ENCODE measurements around the gene HECW1. TPM values are rescaled to one million over a fixed set of nuclear protein-coding genes. Genes with fewer than 3 reads are reported as not detected.

Gene HECW1
- total RNA-seq, 3 donors from 2014 or later, result 0.48 to 1.9 (median 0.66) TPM

DNA sequence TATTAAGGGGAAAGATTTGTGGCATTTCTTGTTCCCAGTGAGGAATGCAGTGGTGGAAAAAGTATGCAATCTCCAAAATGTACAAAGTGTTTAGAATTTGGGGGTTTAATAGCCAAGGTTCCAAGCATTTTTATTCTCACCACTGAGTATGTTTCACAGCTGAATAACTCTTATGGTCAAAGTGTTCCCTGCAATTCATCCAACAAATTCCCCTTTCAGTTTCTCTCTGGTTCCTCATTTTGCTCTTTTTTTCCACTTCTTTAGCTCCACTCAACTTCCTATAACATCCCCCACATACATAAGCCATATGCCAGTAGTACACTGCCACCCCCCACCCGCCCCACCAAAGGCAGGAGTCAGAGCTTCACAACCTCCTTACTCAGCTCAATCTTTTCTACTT lies 4.6 kb downstream of the HECW1 start:
- no peaks in the 10 kb centered on the region for H3K4me1 ChIP-seq
- TF ChIP-seq POLR2A (IDR thresholded peaks at IDR 0.05) (no peak), POLR2AphosphoS5 (IDR thresholded peaks at IDR 0.05) (no peak)
- TF ChIP-seq, protein P1, sequence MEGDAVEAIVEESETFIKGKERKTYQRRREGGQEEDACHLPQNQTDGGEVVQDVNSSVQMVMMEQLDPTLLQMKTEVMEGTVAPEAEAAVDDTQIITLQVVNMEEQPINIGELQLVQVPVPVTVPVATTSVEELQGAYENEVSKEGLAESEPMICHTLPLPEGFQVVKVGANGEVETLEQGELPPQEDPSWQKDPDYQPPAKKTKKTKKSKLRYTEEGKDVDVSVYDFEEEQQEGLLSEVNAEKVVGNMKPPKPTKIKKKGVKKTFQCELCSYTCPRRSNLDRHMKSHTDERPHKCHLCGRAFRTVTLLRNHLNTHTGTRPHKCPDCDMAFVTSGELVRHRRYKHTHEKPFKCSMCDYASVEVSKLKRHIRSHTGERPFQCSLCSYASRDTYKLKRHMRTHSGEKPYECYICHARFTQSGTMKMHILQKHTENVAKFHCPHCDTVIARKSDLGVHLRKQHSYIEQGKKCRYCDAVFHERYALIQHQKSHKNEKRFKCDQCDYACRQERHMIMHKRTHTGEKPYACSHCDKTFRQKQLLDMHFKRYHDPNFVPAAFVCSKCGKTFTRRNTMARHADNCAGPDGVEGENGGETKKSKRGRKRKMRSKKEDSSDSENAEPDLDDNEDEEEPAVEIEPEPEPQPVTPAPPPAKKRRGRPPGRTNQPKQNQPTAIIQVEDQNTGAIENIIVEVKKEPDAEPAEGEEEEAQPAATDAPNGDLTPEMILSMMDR (IDR thresholded peaks at IDR 0.05), result no peak
- no peak for DNase-seq (ENCODE audit: low spot score in 2 of 2)
- no peak overlapping the region for H3K27ac ChIP-seq
- peaks cover 5 to 84% of the 10 kb centered on the region in 2 donors for H3K27me3 ChIP-seq
- intact Hi-C loops (cut with DNase I; ENCODE audit: low total_unique reads), result no loop called here
- H3K4me3 ChIP-seq, result no peak overlapping the region
- H3K36me3 ChIP-seq, result no peaks in the 10 kb centered on the region
- H3K9me3 ChIP-seq, result no peaks in the 10 kb centered on the region

DNA sequence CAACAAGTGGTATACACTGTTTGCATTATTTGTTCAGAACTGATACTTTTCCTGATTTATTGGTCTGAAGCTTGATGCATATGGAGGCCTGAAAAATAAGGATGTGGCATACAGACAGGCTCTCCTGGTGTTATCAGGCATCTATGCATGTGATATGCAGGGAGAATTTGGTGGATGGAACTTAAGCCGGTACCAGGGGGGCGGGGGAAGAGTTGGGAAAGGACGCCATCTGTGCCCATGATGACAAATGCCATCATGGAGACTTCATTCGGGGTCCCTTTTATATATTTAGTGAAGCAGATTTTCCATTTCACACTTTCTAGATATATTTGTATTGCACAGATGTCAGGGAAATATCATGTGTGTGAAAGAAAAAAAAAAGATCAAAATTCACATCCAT lies 5.4 kb downstream of the HECW1 start:
- DNase-seq (ENCODE audit: low spot score in 2 of 2), result no peak
- intact Hi-C loops (cut with DNase I; ENCODE audit: low total_unique reads), result no loop called here
- no peaks in the 10 kb centered on the region for H3K36me3 ChIP-seq
- peaks cover 5 to 79% of the 10 kb centered on the region in 2 donors for H3K27me3 ChIP-seq
- no peak overlapping the region for H3K27ac ChIP-seq
- H3K4me3 ChIP-seq, result no peak overlapping the region
- TF ChIP-seq POLR2AphosphoS5 (IDR thresholded peaks at IDR 0.05), result no peak
- no peak for TF ChIP-seq POLR2A (IDR thresholded peaks at IDR 0.05)
- TF ChIP-seq, protein P1 (IDR thresholded peaks at IDR 0.05), result no peak
- H3K9me3 ChIP-seq, result no peaks in the 10 kb centered on the region
- H3K4me1 ChIP-seq, result no peaks in the 10 kb centered on the region

DNA sequence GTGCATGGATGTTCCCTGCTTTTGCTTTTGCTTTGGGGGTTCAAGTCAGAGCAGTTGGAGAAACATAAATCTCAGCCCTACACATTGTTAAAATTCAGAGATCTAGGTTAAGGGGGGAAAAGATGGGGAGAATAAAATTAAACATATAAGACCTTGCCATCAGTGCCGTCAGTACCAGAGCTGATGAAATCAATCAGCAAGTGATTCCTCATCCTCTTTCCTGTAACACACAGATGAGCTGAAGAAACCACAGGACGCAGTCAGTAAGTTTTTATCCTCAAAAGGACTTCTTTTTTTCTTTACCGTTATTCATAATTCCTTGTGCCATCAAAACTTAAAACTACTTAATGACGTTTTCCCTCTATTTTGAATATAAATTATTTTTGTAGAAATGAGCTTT lies 5.9 kb downstream of the HECW1 start:
- Histone ChIP-seq H3K27me3 (peaks cover 3 to 74% of the 10 kb centered on the region in 2 donors), H3K4me1 (no peaks in the 10 kb centered on the region), H3K9me3 (no peaks in the 10 kb centered on the region), H3K36me3 (no peaks in the 10 kb centered on the region), H3K27ac (no peak overlapping the region), H3K4me3 (no peak overlapping the region)
- no peak for DNase-seq (ENCODE audit: low spot score in 2 of 2)
- TF ChIP-seq POLR2AphosphoS5 (IDR thresholded peaks at IDR 0.05) (no peak), POLR2A (IDR thresholded peaks at IDR 0.05) (no peak)
- TF ChIP-seq, protein P1 (IDR thresholded peaks at IDR 0.05), result no peak
- intact Hi-C loops (cut with DNase I; ENCODE audit: low total_unique reads), result no loop called here

DNA sequence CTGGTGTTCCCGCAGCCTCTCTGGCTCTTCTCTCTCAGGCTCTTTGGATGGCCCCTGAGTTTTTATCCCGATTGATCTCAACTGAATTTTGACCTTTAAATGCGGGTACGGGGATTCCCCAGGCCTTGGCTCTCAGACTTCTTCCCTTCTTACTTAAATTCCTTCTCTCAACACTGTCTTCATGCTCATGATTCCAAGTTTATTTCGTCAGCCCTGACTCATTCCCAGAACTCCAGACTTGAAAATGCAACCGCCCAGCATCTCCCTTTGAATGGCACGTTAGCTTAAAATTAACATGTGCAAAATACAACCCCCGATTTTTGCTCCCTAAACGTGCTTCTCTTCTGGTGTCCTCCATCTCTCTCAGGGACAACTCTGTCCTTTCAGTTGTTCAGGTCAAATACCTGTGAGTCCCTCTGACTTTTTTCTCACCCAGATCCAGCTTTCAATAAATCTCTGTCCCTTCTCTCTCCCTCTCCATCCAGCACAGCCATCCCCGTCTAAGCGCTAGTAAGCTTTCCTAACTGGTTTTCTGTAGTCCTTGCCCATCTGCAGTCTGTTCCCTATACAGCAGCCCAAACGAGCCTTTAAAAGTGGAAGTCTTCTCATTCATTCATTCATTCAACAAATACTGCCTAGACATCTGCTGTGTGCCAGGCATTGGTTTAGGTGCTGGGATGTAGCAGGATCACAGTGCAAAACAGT lies 7.1 kb downstream of the HECW1 start:
- Histone ChIP-seq H3K27me3 (peaks cover 0 to 62% of the 10 kb centered on the region in 2 donors), H3K27ac (no peak overlapping the region), H3K4me3 (no peak overlapping the region), H3K9me3 (no peaks in the 10 kb centered on the region), H3K4me1 (no peaks in the 10 kb centered on the region), H3K36me3 (no peaks in the 10 kb centered on the region)
- no peak for DNase-seq (ENCODE audit: low spot score in 2 of 2)
- no peak for TF ChIP-seq POLR2A (IDR thresholded peaks at IDR 0.05)
- TF ChIP-seq POLR2AphosphoS5 (IDR thresholded peaks at IDR 0.05), result no peak
- TF ChIP-seq, protein P1 (IDR thresholded peaks at IDR 0.05), result no peak
- intact Hi-C loops (cut with DNase I; ENCODE audit: low total_unique reads), result no loop called here

DNA sequence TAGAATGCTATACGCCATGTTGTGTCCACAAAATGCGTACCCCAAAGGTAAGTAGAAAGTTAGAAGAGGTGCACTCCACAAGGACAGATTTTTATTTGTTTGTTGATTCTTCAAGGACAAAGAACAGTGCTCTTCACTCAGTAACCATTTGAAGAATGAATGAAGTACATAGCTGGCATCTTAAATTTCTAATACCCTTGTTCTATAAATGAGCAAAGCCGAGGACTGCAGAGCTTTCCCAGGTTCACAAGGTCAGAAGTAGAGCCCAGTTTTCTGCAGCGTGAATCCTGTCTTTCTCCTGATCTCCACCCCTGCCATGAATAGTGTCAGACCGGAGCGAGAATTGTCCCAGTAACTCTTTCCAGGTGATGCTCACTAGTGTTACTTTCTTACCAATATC lies 9.5 kb downstream of the HECW1 start:
- Histone ChIP-seq H3K9me3 (no peaks in the 10 kb centered on the region), H3K27me3 (peaks cover 0 to 37% of the 10 kb centered on the region in 2 donors), H3K27ac (no peak overlapping the region), H3K4me3 (no peak overlapping the region), H3K4me1 (no peaks in the 10 kb centered on the region), H3K36me3 (no peaks in the 10 kb centered on the region)
- DNase-seq (ENCODE audit: low spot score in 2 of 2), result no peak
- TF ChIP-seq, protein P1 (IDR thresholded peaks at IDR 0.05), result no peak
- TF ChIP-seq POLR2AphosphoS5 (IDR thresholded peaks at IDR 0.05), result no peak
- TF ChIP-seq POLR2A (IDR thresholded peaks at IDR 0.05), result no peak
- intact Hi-C loops (cut with DNase I; ENCODE audit: low total_unique reads), result no loop called here

Measured in breast epithelium (tissue), 4 donors.